GM15510 (cell line): ENCODE measurements around the gene C2CD4C.

ENCODE experiments used
- POLR2A ChIP-seq: IDR thresholded peaks from 3 replicates; pipeline ENCODE4 v1.6.1; 2011; ENCODE audit warnings: borderline replicate concordance; ENCODE audit not compliant: insufficient read length; ENCODE audit errors: extremely low read depth

The C2CD4C gene

GRCh38 chr19:398719-399118 lies 10.2 kb downstream of the C2CD4C start:
- TF ChIP-seq POLR2A = no peak

- no peak for TF ChIP-seq POLR2A
Measured at GRCh38 chr19:397941-398706, 10.8 kb downstream of the C2CD4C start.

GRCh38 chr19:397321-397720 lies 11.6 kb downstream of the C2CD4C start:
- TF ChIP-seq POLR2A = no peak

GRCh38 chr19:395467-395866 lies 13.5 kb downstream of the C2CD4C start:
- TF ChIP-seq POLR2A = no peak

- no peak for TF ChIP-seq POLR2A
Measured at GRCh38 chr19:392375-392970, 16.5 kb downstream of the C2CD4C start.

- TF ChIP-seq POLR2A = no peak
Measured at GRCh38 chr19:391726-392374, 17.1 kb downstream of the C2CD4C start.

GRCh38 chr19:391207-391557 lies 17.8 kb downstream of the C2CD4C start:
- no peak for TF ChIP-seq POLR2A

- TF ChIP-seq POLR2A = no peak
Measured at GRCh38 chr19:390386-391206, 18.4 kb downstream of the C2CD4C start.

- TF ChIP-seq POLR2A = no peak
Measured at GRCh38 chr19:389935-390289, 19.0 kb downstream of the C2CD4C start.

GRCh38 chr19:389255-389934 lies 19.6 kb downstream of the C2CD4C start:
- TF ChIP-seq POLR2A = no peak

GRCh38 chr19:388691-389090 lies 20.3 kb downstream of the C2CD4C start:
- no peak for TF ChIP-seq POLR2A

GRCh38 chr19:387777-388176 lies 21.2 kb downstream of the C2CD4C start:
- no peak for TF ChIP-seq POLR2A

- TF ChIP-seq POLR2A = no peak
Measured at GRCh38 chr19:384799-385169, 24.2 kb downstream of the C2CD4C start.

- no peak for TF ChIP-seq POLR2A
Measured at GRCh38 chr19:383922-384798, 24.8 kb downstream of the C2CD4C start.
